OCI-LY7 (cell line): ENCODE data around the gene PARD3. TPM values are rescaled to one million over a fixed set of nuclear protein-coding genes. Genes with fewer than 3 reads are reported as not detected.

ENCODE experiments used
- BruUV-seq: library from RNA; stranded (reverse); fragments of 400-500 nt; replicated peaks from 2 replicates; lab custom pipeline; 2021; lab: Mats Ljungman, UMichigan
- CTCF ChIA-PET: fragments of 300-600 bp; sonication (Branson Sonifier 250); formaldehyde crosslinking; loops from one replicate; lab custom pipeline; 2022; ENCODE audit warnings: antibody characterized with exemption; ENCODE audit not compliant: unreplicated experiment; lab: Charles Lee
- POLR2A ChIA-PET: fragments of 300-600 bp; sonication (Branson Sonifier 250); formaldehyde crosslinking; loops from one replicate; lab custom pipeline; 2022; ENCODE audit warnings: antibody characterized with exemption; lab: Charles Lee
- DNase-seq: peaks from one replicate; pipeline ENCODE4 v3.0.0-alpha.2; 2015; ENCODE audit warnings: low spot score
- H2AFZ ChIP-seq: fragments of 200-600 bp; sonication (generic), shearing (Covaris generic); 2 replicates; pipeline ENCODE4 v1.6.1; 2014; ENCODE audit warnings: mild to moderate bottlenecking, antibody characterized with exemption, low read length, moderate library complexity
- H3K27ac ChIP-seq: fragments of 200-600 bp; sonication (generic); 2 replicates; pipeline ENCODE4 v1.5.1; 2014; ENCODE audit warnings: mixed run types, low read depth, mild to moderate bottlenecking, moderate library complexity, low read length, inconsistent platforms; ENCODE audit not compliant: poor library complexity, severe bottlenecking
- H3K36me3 ChIP-seq: fragments of 200-600 bp; sonication (generic); 2 replicates; pipeline ENCODE4 v1.6.1; 2014; ENCODE audit warnings: mild to moderate bottlenecking, antibody characterized with exemption, low read length, moderate library complexity, mixed read lengths; ENCODE audit not compliant: insufficient read depth
- H3K4me1 ChIP-seq: fragments of 200-600 bp; sonication (generic); 2 replicates; pipeline ENCODE4 v1.5.1; 2014; ENCODE audit warnings: mild to moderate bottlenecking, low read length; ENCODE audit not compliant: insufficient read depth, poor library complexity, severe bottlenecking
- H3K4me2 ChIP-seq: fragments of 200-600 bp; sonication (generic); 2 replicates; pipeline ENCODE4 v1.6.1; 2014; ENCODE audit warnings: mild to moderate bottlenecking, low read length
- H3K4me3 ChIP-seq: fragments of 200-600 bp; sonication (generic); 2 replicates; pipeline ENCODE4 v1.5.1; 2014; ENCODE audit warnings: mild to moderate bottlenecking, low read depth, low read length; ENCODE audit not compliant: poor library complexity, severe bottlenecking
- H3K79me2 ChIP-seq: fragments of 200-600 bp; sonication (generic); 2 replicates; pipeline ENCODE4 v1.6.1; 2016; ENCODE audit warnings: low read depth, mild to moderate bottlenecking, low read length, moderate library complexity, mixed read lengths; ENCODE audit not compliant: insufficient read depth
- H3K9me2 ChIP-seq: fragments of 200-600 bp; sonication (generic); 2 replicates; pipeline ENCODE4 v1.6.1; 2016; ENCODE audit warnings: mild to moderate bottlenecking, low read length, mixed read lengths; ENCODE audit not compliant: insufficient read depth
- H3K9me3 ChIP-seq: fragments of 200-600 bp; sonication (generic); 2 replicates; pipeline ENCODE4 v1.6.1; 2014; ENCODE audit warnings: mild to moderate bottlenecking, mixed run types, low read length, mixed read lengths
- H4K20me1 ChIP-seq: fragments of 200-600 bp; sonication (generic); 2 replicates; pipeline ENCODE4 v1.6.1; 2014; ENCODE audit warnings: mild to moderate bottlenecking, antibody characterized with exemption, low read length, moderate library complexity, mixed read lengths; ENCODE audit not compliant: insufficient read depth
- CTCF ChIP-seq: fragments of 200-600 bp; sonication (generic); conservative IDR thresholded peaks from 2 replicates; pipeline ENCODE4 v1.5.1; 2014; ENCODE audit warnings: mild to moderate bottlenecking, antibody characterized with exemption, low read length, moderate library complexity, mixed read lengths
- EZH2phosphoT487 ChIP-seq: fragments of 200-600 bp; sonication (generic); IDR thresholded peaks from 2 replicates; pipeline ENCODE4 v1.6.1; 2018; ENCODE audit warnings: low read depth, borderline replicate concordance, mild to moderate bottlenecking, mixed run types, antibody characterized with exemption, low read length, moderate library complexity, mixed read lengths
- intact Hi-C: fragments of 100-400 bp; cut with micrococcal nuclease; formaldehyde crosslinking; loops from one replicate; pipeline ENCODE4 v1.10.0; 2022; ENCODE audit not compliant: unreplicated experiment
- total RNA-seq, 2 experiments: library from RNA; depleted of rRNA in 1 of 2; stranded (reverse); fragments of >200 nt in 1 of 2; shearing (Covaris generic) in 1 of 2; gene quantifications; 2 replicates each; pipeline ENCODE4 v1.2.3, GENCODE V29; 2014 to 2022

The PARD3 gene
- total RNA-seq, 2 experiments from 2014 or later: not detected

GRCh38 chr10:34575882-34576281 lies 239.2 kb downstream of the PARD3 start:
- Histone ChIP-seq H3K36me3 (no peaks in the 10 kb centered on the region), H2AFZ (no peak overlapping the region), H3K9me2 (no peaks in the 10 kb centered on the region), H3K79me2 (no peaks in the 10 kb centered on the region), H3K27ac (no peak overlapping the region), H3K4me2 (no peak overlapping the region), H3K4me3 (no peak overlapping the region), H4K20me1 (no peaks in the 10 kb centered on the region), H3K9me3 (no peaks in the 10 kb centered on the region), H3K4me1 (no peaks in the 10 kb centered on the region)
- no peak for DNase-seq
- TF ChIP-seq EZH2phosphoT487 (no peak), CTCF (no peak)
- no TSS peak for BruUV-seq
- CTCF ChIA-PET: no interaction called here
- intact Hi-C loops: no loop called here
- POLR2A ChIA-PET: no interaction called here

DNA sequence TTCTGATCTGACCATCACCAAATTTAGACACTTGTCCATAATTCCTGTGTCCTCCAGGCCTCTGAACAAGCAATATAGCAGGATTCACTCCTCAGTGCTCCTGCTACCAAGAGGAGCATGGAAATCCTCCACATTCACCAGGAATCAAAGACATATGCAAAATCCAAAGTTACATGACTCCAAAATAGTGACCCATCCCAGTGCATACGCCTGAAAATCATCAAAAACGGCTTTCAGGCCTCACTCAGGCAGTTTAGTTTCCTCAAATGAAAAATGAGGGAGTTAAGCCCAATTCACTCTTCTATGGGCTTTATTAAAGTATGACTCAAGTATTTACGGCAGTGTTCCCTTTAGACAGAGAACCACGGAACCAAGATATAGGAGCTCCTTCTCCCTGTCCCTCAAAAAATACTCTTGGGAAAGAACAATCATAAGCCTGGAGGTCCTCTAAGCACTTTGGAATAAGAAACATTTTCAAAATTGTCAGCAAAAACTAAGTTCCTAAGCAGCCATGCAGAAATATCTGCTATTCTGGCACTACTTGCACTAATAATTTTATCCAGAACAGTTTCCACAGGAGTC lies 240.7 kb downstream of the PARD3 start:
- POLR2A ChIA-PET: no interaction called here
- no peak for DNase-seq
- intact Hi-C loops: no loop called here
- no TSS peak for BruUV-seq
- CTCF ChIA-PET: no interaction called here
- Histone ChIP-seq H3K4me3 (no peak overlapping the region), H4K20me1 (no peaks in the 10 kb centered on the region), H3K4me1 (no peaks in the 10 kb centered on the region), H3K9me2 (no peaks in the 10 kb centered on the region), H3K27ac (no peak overlapping the region), H2AFZ (no peak overlapping the region), H3K4me2 (no peak overlapping the region), H3K9me3 (no peaks in the 10 kb centered on the region), H3K79me2 (no peaks in the 10 kb centered on the region), H3K36me3 (no peaks in the 10 kb centered on the region)
- TF ChIP-seq EZH2phosphoT487 (no peak), CTCF (no peak)

- Histone ChIP-seq H2AFZ (no peak overlapping the region), H3K4me3 (no peak overlapping the region), H4K20me1 (no peaks in the 10 kb centered on the region), H3K27ac (no peak overlapping the region), H3K9me3 (no peaks in the 10 kb centered on the region), H3K9me2 (no peaks in the 10 kb centered on the region), H3K36me3 (no peaks in the 10 kb centered on the region), H3K79me2 (no peaks in the 10 kb centered on the region), H3K4me1 (no peaks in the 10 kb centered on the region), H3K4me2 (no peak overlapping the region)
- intact Hi-C loops: no loop called here
- ChIA-PET CTCF (no interaction called here), POLR2A (no interaction called here)
- no peak for DNase-seq
- BruUV-seq: no TSS peak
- TF ChIP-seq CTCF (no peak), EZH2phosphoT487 (no peak)
These were observed 244.2 kb downstream of the PARD3 start for GRCh38 chr10:34570887-34571286.
